Kidney tubule cell (primary cell): ENCODE measurements around the gene HOXA1.

Source experiments
- DNase-seq: peaks from one replicate; pipeline ENCODE4 v3.0.0-alpha.2; 2018; ENCODE audit warnings: low spot score

Gene HOXA1

DNA sequence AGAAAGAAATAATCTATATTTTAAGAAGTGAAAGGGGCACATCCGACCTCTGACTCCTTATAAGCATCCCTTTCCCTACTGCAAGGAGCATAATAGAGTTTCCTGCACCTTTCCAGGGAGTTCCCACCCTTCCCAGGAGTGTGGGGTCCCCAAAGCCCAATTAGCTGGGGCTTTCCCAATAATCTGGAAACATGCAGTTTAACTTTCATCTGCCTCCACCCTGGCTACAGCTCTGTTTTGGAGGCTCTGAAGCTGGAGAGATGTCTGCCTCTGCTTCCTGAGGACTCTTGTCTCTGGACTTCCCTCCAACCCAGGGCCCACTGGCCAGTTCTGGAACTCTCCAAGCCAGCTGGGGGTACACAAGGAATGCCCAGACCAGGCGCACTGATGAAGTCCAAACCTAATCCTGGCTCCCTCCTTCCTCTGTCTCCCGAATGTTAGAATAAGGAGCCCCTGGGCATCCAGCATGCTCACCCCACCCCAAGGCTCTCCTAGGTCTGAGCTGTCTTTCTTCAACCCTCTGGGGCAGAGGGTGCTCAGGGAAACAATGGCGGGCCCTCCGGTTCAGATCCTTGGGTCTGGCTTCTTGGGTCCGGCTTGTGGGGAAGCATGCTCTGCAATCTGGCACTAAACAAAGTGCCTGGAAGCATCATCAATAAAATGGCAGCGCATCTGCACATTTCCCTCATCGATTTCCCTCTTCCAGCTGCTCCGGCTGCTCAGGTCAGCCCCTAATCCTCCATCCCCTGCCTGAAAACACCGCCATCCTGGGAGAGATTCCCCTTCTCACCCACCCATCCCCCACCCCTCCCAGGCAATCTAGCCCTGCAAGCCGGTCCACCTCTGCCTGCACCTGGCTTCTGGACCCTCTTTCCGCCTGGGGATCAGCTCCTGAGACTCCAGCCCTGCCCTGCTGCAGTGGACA is 21.4 kb upstream of the HOXA1 start:
- DNase-seq = no peak

DNA sequence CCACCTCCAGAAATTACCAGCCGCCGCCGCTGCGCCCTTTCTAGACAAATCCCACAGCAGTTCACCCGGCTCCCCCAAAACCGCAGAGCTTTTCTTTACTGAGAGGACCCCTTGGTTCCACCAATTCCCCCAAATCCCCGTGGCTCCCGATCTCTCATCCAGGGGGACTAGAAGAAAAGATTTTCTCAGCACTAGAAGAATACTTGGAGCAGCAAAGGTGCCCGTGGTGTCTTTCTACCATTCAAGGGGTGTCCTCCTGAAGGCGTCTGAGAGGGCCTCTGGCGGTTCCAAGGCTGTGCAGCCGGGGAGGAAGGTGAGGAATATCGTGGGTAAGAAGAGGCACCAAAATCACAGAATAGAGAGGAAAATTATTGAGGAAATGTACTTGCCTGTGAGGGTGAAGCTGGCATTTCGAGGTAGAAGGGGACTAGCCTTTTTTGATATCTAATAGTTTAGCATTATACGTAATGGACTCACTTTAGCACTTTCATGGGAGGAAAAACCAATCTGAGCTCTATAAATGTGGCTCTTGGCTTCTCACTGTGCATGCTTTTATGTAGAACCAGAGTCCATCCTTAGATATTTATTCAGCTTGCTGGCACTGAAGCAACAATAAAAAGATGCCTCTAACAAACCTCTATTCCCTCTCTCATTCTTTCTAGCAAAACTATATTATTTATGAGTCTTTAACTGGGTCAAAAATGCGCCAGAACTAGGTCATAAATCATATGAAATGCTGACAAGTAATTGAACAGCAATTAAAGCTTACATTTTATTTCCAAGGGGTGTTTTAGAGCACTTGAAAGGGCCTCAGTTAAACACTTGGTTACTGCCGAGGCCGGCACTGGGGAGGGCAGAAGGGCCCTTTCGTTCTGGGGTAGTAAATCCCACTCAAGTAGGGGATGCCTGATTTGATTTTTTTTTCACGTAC is 20.5 kb upstream of the HOXA1 start:
- no peak for DNase-seq

DNA sequence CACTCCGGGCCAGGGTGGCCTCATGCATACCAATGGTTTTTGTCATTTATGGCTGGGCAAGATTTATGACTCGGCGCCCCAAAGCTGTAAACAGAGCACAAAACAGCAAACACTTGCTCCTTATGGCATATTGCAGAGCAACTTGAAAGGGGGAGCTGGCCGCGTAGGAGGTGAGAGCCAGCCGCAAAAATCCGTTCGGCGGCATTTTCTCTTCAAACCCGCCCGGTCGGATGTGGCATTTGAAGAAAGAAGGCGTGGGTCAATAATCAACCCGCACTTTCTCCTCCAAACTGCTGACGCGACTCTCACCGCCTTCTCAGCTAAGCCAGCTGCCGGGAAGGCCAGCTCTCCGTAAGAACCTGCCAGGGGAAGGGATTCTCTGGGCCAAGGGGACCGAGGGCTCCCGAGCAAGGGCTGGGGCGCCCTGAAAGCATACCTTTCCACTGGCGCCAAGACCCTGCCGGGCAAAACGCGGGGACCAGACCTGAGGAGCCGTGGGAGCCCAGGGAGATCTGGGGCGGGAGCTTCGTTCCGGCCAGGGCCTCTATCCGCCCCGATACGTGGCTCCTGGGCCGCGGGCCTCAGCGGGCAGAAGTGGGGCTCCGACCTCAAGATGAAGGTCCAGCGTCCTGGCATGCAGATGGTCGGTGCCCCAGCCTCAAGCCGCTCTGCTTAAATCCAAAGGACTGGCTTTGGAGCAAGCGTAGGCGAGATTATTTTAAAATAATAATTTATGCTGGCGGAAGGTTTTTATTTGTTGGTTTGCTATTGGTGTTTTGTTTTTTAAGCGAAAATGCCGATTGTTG is 19.6 kb upstream of the HOXA1 start:
- DNase-seq = peak; percentile 95

DNA sequence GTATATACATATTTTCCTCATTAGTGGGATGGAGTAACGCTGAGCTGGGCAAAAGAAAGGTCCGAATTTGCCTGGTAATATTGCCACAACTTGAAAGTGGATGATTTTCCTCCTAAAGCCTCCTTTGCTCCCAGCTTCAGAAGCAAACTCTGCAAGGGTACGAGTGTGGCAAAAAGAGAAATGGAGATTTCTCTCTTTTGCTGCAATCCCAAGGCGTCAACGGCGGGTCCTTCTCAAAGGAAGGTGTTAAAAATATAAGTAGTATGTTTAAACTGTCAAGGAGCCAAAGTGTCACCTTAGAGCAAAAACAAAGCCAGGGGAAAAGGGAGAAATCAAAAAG is 19.1 kb upstream of the HOXA1 start:
- no peak for DNase-seq

DNA sequence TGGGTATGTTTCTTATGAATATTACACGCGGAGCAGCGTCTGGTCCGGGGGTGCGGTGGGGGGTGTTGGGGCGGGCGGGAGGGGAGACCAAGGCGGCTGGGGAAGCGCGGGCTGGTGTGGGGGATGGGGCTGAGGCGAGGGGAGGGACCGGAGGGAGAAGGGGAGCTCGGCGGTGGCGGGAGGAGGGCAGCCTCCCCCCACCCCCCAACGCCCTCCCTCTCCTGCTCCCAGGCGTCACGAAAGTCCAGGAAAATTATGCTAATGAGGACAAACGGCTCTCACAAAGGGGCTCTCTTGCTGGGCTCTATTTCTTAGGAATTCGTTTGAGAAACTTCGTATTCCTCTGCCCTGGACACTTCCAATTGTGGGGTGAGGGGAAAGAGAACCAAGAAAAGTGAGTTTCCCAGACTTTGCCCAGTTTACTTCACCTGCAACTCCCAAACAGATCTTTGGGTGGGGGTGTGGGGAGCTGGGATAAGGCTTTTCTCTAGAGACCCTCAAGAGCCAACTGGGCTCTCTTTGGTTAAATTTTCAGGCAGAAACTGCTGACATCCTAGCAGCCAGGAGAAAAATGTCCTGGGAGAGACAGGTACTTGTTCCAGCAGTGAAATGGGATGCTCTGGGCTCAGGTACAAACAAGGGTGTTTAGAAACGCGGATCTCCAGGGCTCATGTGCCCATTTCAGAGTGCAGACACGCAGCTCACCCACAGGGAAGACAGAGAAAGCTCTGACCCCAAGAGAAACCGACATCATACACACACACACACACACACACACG is 18.4 kb upstream of the HOXA1 start:
- peak; percentile 78 for DNase-seq

DNA sequence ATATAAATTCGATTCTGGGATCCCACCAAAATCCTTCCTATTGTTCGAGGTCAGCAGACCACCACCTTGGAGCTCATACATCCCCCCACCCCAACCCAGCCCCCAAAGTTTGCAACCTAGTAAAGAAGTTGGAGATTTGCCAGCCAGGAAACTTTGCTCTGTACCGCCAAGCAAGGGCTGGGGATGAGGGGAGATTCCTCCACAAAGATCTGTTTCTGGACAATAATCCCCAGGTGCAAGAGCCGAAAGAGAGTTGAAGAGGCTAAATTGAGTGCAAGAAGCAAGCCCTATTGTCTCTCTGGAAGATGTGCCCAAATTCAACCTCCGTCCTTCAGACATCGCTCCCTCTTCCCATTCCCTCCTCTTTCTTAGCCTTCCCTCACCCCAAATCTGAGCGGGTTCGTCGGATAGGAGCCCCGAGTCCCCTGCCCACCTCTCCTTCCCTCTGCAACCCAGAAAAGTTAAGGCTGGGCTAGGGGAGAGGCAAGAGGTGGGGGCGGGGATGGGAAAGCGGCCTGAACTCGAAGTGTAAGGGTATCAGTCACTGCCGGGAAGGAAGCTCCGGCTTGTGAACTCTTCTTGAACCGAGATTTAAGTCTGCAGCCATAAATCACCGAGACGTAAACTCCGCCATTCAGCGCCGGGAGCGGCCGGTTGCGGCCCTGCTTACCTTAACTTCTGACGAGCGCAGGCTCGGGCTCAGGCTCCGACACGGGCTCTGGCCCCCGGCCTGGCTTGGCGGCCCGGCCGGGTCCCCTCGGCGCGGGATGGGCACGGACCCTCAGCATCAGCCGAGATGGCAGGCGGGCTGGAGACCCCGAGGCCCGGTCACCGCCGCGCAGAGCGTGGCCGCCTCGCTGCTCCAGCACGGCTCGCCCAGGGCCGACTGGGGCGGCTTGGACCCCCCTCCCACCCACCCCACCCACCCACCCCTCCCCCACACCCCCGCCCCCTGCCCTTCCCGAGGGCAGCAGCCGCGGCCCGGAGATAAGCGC is 17.5 kb upstream of the HOXA1 start:
- DNase-seq = peak; percentile 83

DNA sequence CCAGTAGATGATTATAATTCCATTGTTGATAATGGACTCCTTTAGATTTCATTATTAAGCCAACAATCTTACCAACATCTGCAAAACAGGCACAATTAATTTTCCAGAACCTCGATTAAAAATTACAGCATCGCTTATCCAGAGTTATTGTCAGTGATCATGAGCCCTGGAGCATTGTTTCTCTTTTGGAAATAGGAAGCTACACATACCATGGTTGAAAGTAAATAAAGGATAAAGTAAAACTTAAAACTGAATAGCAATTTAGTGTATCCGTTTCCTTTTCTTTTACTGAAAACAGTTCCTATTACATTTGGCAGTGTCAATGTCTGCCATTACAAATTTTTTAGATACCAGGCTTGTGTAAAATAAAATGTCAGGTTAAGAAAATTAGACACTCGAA is 16.6 kb upstream of the HOXA1 start:
- DNase-seq = peak; percentile 13

DNA sequence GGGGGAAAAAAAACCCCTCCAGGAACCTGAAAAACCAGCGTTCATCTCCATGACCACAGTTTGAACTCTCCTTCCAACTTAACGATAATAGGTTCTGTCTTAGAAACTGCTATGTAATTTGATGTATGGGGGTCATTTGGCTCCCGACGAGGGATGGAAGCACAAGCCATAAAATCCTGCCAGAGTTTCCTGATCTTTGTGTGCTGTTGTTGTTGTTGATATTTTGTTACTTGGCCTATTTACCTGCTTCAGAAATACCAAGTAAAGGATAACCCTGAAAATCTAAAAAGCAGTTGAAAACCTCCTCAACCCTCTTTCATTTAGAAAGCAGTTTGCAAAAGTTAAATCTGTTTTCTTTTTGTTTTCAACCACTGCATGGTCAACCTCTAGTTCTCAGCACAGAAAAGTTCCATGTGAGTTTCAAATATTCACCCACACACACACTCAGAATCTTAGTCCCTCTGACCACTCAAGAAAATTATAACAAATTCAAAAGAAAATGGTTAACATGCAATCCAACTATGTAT is 16.0 kb upstream of the HOXA1 start:
- DNase-seq = no peak

DNA sequence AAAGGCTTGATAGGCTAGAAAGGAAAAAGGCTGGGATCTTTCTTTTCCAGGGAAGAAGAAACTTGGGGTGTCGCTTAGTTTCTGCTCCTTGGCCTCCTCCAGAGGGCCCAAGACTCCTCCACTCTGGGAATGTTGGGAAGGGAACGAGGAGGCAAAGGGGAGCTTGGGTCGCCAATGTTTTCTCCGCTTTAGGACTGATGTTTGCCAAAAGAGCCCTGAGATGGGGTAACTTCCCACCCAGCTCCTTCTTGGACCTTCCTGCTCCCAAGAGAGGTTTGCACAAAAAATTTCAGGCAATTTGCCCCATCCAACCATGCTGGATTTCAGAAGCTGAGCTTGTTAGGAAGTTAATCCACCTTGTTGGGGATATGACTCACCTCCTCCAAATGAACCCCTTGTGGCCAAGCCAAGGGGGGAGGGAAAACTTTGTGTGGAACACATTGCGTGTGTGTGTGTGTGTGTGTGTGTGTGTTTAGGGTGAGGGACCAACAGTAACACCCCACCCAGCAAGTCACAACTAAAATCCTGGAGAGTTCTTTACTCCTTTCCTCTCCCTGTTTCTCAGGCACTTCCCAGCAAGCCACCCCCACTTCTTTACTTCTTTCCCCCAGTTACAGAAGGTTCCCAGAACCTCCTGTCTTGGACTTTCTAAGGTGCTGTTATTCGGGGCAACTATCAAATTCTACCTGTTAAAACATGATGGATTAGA is 15.4 kb upstream of the HOXA1 start:
- peak; percentile 77 for DNase-seq

DNA sequence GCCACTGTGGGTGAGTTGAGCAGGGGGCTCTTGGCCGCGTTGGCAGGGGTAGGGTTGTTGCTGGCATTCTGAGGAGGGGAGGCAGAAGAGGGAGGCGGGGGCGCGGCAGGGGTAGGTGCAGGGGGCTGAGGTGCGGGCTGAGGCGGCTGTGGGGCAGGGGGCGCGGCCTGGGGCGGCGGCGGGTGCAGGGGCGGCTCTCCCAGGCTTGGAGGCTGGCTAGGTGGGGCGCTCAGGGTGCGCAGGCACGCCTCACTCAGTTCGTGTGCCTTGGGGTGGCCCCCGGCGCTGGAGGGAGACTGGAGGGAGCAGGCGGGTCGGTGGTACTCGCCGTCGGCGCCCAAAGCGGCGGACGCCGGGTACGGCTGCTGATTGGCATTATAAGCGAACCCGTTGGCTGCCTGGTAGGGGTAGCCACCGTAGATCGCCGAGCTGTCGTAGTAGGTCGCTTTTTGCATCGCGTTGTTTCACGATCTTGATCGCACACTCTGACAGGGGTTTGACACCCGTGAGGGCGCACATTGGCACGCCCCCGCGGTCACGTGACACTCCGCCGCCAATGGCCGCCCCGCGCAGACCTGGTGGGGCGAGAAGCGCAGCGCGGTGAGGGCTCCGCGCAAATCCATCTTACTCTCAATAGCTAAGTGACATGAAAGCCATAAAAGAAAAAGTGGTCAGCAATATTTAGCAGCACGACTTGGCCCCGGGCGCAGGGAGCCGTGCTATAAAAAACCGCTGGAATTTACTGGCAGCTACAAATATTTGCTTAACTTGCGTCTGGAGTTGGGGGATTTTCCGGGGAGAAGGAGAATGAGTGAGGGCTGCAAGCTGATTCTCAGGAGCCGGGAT is 14.6 kb upstream of the HOXA1 start:
- DNase-seq = peak; percentile 79

DNA sequence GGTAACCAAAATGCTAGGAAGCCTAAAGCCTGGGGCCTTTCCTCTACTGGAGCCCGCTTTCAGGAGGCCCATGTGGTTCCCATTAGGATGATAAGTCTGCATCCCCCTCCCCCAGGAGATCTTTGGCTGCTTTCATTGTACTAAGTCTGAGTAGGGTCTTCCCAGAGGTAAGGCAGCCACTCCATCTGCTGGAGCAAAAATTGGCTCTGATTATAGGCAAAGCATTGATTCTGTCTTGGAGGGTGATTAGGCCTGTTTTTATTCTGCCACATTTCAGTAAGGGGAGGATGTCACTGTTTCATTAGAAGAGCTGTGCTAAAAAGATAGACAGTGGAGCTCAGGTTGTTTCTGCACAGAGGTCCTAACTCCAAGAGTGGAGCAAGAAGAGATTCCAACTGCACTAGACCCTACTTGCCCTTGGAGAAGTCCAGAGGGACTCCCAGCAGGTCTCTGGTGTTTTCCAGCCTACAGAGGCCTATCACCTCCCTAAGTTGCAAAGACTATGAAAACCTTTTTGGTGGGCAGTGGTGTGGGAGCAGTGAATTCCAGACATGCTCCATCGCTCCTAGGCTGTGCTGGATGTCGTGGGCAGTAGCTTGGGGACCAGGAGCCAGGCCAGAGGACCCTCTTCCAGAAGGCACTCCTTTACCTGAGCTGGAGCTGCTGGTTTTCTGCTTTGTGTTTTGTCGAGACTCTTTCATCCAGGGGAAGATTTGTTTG is 13.8 kb upstream of the HOXA1 start:
- peak; percentile 14 for DNase-seq

DNA sequence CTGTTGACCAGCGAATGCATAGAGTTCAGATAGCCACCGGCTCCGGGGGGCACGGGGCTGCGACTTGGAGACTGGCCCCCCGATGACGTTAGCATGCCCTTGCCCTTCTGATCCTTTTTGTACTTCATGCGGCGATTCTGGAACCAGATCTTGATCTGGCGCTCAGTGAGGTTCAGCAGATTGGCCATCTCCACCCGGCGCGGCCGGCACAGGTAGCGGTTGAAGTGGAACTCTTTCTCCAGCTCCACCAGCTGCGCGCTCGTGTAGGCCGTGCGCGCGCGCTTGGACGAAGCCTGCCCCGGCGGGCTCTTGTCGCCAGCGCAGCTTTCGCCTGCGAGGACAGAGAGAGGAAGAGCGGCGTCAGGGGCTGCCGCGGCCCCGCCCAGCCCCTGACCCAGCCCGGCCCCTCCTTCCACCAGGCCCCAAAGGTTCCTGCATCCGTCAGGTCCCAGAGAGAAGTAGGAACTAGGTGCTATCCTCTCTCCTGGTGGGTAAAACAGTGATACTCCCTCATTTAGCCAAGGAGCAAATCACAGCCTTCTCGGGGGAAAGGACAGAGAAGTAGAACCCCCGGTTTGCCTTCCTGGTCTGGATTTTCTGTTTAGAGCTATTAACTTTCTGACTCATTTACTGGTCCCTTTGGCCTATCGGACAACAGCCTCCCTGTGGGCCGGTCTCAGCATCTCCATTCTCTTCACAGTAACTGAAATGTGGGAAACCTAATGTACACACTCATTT is 12.8 kb upstream of the HOXA1 start:
- DNase-seq = peak; percentile 76

DNA sequence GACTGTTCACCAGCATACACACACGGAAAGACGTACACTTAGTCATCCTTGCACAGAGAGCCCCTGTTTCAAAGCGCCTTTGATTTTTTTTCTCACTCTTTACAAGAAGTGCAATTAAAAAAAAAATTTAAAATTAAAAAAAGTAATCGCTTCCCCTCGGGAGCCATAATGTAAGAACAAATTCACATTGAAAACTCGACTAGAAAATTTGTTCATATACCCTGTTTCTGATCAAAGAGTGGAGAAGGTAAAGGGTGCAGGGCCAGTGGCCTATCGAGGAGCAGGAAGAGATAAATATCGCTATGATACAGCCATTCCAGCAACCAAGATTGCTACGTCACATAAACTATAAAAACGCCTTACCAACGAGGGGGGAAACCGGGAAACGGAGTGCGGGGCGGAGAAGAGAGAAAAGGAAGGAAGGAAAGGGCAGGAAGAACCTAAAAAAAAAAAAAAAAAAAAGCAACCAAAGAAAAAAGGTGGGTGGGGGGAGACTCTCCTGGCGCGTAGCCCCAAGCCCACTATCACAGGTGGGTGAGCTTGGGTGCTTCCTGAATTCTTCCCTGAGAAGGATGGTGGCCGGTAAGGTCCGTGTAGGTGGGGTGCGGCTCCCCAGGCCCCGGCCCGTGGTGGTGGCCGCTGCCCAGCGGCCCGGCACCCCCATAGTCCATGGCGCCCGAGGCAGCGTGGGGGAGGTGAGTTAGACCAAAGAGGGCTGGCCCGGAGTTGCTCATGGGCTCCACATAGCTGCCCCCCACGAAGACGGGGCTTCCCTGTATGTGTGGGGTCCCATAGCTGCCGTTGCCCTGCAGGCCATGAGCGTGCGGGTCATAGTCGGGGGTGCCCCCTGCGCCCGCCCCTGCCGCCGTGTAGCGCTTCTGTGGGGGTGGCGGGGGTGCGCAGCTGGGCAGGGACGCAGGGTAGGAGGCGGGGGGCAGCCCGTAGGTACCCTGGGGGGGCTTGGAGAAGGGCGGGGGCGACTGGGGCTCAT is 11.9 kb upstream of the HOXA1 start:
- peak; percentile 47 for DNase-seq

DNA sequence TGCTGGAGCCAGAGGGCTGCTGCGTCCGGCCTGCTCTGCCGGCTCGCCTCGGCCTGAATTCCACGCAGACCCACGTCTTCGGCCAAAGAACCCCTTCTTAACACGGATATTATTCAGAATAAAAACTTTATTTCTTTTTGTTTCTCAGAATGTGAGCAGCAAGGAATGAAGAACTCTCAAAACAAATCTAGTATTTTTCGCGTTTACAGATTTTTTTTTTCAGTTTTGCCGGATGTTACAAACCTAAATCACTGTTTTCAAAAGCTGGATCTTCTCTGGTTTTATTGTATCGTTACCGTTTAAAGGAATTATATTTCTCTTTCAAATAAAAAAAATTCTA is 11.1 kb upstream of the HOXA1 start:
- no peak for DNase-seq

DNA sequence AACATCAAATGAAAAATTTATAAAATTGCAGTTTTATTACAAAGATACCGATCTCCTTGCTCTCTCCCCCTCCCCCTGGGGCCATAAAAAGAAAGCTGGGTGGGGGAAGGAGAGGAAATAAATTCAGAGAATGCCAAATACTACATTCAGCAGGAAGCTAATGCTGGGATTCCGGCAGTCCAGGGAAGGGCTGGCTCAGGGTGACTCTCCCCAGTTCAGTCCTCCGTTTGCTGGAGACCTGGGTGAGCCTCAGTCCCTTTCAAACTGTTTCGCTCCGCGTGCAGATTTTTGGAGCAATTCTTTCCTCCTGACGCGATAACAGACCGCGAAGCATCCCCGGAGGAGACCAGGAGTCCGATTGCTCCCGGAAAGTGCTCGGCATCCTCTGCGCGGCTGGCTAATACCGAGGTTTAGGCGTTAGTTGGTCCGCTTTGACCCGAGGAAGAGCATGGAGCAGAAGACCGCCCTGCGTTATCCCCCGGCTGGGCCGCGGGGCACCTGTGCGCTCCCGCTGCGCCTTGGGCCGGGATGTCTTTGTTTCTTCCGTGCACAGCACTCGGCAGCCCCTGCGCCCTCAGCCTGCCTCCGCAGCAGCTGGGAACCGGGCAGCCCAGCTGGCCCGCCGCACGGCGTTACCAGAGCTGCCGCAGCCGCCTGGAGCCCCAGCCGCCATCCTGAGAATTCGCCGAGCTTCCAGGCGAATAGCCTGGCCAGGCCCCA is 10.5 kb upstream of the HOXA1 start:
- peak; percentile 42 for DNase-seq
